Stimulated activated naive CD4-positive, alpha-beta T cell treated with Interleukin-2 at 50 U/mL for 16 hours (primary cell): ENCODE results near the gene LGR6.
A peak's percentile ranks its signal among the peaks of the same experiment; 100 is the strongest.
"Not testable (repeated sequence)": the region's sequence is repeated elsewhere in the genome, so short reads cannot be mapped to it uniquely, and the experiment has no call there.

Experiments used
- DNase-seq: peaks from one replicate; lab custom pipeline; 2025; lab: John Stamatoyannopoulos, UW

LGR6 gene

DNA sequence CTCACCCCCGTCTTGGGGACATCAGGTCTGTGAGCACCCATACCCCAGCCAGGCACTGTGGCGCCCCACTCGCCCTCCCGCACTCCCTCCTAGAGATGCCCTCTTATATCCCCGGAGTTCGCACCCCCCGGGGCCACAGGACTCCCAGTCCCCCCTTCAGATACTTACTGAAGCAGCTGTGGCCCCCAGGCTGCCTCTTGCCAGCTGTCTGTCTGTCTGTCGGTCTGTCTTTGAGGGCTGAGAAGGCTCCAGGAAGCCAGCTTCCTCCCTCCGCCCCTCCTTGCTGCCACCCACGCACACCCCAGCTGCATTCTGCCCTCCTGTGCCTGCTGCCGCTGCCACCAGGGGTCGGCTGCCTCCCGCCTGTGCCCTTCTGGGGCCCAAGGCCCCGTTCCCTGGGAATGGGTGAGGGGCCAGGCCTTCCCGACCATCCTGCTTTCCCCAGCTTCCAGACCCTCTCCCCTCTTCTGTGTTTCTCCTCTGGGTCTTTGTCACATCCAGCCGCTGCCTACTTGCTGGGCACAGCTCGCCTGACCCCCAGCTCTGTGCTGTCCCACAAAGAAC lies 33.1 kb upstream of the LGR6 start, which contains the start of gene PTPN7:
TSS of gene PTPN7 (minus strand) at position 226 of the 564 bp plus-strand sequence. CDS start 1,200 bp downstream, outside the sequence.
- peak; percentile 89 for DNase-seq

DNA sequence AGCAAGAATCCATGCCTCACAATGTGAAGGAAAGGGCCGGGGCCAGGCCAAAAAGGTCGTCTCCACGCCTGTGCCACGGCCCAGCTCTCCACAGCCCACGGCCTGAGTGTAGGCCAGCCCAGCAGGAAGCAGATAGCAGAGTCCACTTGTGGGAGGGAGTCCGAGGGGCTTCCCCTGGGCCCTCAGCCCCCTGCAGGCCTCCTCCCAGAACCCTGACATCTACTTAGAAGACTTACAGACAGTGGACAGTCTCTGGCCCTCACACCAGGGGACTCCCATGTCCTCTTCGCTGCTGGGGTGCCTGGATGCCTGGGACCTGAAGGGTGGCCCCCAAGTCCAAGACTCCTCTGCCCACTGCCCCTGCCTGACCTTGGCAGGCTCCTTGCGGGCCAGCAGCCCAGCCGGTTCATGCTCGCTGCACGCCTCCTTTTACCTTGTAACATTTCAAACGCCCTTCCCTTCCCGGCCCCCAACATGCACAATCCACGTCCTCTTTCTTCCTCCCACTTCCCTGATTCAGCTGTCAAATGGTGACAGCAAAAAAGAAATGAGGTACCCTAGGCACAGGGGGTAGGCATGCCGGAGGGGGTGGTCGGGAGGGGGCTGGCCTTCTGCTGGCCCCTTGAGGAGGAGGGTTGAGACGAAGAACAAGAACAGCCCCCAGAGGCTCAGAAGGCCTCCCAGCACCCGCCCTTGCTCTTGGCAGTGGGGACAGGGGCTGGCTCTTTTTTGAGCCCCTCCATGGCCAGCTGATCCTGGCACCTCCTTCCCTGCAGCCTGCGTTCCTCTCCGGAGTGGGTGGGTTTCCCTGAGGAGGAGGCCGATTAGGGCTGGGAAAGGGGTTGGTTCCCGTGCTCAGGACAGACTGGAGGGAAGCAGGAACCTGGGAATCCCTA lies 32.2 kb upstream of the LGR6 start:
- no peak for DNase-seq

DNA sequence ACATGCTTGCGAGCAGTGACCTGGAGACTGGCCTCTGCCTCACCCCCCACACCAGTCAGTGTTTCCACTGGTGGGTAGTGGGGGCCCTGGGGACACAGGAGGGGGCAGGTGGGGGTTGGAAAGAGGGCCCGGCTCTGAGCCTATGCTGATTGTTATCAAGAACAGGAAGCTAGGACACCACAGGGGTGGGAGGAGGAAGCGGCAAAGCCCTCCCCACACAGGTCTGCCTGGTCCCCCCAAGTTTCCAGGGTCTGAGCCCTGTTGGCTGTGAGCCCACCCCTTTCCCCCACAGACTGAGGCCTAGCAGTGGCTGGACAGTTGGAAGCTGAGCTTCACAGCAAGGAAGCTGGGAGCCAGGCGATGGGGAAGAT lies 31.6 kb upstream of the LGR6 start:
- DNase-seq = peak; percentile 58

DNA sequence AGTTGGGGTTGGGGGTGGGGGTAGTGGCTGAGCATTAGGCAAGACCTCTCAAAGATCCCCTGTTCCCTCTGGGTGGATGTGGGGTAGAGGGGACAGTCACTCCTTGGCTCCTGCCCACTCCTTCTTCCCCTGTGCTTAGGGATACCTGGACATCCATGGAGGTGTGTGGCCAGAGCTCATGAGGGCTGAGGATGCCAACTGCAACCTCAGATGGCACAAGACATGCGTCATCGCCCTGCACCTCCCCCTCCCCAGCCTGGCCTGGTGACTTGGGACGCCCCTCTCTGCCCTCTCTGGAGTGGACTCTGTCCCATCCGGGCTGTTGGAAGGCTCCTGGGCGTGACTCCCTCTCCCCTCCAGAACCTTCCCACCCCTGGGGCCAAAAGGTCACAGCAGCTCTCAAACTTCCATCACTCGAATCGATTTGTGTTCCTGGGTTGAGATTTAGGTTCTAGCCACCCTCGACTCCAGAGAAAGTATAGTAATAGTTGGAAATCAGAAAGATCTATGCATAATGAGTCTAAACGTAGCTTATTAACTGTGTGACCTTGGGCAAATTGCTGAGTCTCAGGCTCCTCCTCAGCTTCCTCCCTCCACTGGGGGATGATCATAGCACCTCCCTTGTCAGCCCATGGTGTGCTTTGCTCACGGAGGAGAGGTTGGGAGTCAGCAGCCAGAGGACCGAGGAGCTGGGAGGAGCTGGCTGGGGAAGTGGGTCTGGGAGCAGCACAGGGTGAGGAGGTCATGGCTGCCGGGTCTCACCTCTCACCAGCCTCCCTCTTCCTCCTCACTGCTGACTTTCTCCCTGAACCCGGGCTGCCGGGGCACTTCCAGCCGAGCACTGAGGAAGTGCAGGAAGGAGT lies 30.9 kb upstream of the LGR6 start:
- DNase-seq = no peak

DNA sequence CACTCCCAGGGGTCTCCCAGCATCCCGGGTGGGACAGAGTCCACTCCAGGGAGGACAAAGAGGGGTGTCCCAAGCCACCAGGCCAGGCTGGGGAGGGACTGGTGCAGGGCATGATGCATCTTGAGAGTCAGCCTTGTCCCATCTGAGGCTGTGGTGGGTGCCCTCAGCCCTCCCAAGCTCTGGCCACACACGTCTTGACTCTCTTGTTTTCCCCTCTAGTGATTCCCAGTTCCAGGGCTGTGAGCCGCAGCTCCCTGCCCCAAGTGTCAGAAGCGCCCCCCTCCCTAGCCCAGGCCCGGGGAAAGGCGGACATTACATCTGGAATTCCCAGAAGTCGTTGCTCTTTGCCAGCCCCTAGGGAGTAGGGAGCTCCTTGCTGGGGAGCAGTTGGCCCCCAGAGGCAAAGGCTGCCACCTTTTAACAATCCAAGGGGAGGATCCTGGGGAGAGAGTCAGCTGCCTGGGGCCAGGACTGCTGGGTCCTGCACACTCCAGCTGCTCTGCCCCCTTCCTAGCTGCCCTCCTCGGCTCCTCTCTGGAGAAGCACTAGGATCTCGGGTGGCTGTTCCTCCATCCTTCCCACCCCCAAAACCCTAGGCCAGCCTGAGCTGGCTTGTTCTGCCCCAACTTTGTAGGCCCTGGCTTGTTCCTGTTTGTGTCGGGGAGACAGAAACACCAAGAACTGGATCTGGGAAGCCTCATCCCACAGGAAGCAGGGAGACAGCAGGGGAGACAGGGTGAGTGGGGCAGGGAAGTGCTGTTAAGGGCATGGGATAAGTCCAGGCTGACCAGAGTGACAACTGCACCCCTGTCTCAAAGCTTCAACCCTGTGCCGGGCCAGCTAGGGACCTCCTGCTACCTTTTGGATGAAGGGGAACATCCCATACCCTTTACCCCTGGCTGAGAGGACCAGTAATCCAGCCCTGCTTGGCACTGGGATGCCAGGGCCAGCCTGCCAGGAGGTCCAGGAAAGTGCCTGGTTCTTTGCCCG lies 30.0 kb upstream of the LGR6 start:
- no peak for DNase-seq

DNA sequence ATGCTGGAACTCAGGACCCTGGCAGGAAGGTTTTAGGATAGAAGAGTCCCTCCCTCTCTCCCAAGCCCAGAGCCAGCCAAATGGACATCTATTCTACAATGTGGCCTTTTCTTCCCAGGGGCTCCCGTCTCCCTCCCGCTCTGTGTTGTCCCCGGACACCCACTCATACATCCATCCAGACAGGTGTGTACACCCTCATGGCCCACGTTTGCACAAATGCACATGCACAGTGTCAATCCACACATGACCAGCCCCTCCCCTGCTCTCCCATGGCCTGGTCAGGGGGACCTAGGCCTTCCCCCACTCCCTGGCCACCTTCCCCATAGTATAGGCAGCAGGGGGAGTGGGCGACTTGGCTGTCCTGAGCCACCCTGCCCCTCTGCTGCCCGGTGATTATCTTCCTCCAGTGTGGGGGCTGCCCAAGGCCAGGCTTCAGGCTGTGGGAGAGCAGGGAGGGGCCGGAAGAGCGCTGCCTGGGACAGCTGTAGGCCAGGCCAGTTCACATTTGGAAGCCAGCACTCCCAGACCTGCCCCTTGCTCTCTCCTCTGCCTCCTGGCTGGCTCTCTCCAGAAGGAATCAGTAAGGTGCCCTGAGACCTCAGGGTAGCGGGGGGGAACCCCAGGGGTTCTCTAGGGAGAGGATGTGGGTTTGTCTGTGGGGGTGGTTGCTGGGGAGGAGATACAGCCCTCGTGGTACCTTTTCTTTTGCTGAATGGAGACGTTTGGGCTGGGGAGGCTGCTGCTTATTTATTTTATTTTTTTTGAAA lies 29.1 kb upstream of the LGR6 start:
- peak; percentile 61 for DNase-seq

DNA sequence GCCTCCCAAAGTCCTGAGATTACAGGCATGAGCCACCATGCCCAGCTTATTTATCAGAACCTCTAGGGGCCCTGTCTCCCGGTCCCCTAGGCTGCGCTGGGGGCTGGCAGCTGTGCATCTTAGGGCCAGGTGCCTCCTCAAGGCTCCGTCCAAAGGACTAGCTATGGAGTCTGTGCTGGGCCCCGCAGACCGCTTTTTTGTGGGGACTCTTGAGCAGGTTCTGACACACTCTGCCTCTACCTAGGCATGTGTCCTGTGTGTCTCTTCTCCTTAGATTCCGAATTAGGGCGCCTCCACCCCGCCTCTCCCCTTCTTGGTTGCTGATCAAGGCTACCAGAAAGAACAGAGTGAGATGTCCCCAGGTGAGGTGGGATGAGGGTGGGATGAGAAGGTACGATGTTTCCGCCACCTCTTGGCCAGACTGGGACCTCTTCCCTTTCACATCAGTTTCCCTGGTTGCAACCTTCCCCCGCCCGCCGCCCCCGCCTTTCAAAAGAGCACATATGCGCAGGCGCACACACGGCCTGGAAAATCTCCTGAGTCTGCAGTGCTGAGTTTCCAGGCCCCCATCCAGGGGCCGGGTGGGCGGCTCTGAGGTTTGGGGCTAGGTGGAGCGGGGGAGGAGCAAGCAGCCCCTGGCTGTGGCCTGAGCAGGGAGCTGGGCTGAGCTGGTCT lies 28.2 kb upstream of the LGR6 start:
- peak; percentile 58 for DNase-seq

DNA sequence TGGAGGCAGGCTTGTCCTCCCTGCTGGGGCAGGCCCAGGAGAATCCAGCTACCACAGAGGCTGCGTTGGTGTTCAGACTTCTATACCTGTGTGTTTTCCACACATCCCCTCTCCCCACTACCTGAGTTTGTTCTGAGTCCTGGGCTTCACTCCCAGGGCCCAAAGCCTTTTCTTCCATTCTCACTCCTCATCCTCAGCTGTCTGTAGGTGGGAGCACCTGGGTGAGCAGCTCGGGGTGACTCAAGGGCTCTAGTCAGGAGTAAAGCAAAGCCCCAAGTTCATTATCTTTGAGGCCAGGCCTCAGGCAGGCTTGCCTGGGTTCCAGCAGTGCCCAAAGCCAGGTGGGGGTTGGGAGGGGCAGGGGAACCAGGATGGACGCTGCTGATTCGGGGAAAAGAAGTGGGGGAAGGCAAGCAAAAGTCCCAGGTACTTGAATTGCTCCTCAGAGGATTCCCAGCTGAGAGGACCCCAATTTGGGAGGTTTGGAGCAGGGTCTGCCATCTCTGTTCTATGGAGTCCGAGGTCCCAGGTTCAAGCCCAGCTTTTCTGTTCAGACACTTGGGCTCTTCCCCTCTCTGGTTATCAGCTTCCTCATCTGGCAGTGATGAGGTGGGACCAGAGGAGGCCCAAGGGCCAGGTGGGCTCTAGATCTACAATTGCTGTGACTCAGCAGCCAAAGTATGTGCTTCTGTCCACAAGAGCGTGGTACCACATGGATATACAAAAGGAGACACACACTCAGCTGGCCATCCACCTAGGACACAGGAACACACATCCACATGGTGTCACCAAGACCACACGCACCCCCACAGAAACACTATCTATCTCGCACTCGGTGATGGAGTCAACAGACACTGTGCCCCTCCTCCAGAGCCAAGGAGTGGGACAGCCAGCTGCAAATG lies 27.4 kb upstream of the LGR6 start:
- no peak for DNase-seq

DNA sequence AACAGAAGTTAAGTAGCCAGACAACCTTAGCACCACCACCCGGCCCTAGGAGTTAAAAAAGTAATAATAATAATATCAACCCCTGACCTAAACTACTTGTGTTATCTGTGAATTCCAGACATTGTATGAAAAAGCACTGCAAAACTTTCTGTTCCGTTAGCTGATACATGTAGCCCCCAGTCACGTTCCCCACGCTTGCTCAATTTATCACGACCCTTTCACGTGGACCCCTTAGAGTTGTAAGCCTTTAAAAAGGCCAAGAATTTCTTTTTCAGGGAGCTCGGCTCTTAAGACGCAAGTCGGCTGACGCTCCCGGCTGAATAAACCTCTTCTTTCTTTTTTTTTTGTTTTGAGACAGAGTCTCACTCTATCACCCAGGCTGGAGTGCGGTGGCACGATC lies 26.5 kb upstream of the LGR6 start:
- DNase-seq = not testable (repeated sequence)

DNA sequence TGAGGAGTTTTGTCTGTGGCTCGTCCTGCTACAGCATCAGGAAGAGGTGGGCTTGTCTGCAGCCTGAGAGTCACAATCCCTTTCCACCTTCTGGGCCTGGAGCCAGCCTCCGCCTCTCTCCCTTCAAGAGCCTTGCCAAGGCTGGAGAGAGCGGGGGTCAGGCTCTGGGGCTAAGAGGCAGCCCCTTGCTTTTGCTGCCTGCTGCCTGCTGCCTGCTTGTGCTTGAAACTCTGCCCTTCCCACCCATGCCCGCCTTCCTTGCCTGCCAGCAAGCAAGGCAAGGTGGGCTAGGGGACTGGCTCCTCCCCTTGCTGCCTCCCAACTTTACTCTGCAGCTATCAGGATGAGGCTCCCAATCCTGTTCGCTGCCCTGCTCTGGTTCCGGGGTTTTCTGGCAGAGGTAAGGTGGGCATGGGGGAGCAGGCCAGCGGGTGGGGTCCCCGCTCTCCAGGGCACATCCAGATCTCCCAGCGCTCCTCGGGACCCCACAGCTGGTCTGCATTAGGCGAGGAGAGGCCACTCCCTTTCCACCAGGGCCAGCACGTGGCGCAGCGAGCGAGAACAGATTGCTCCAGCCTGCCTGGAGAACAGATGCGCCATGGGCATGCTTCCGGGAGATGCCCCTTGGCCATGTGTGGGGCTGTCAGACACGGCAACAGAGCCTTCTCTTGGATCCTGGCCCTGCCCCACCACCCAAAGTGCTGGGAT lies 25.7 kb upstream of the LGR6 start:
- no peak for DNase-seq

DNA sequence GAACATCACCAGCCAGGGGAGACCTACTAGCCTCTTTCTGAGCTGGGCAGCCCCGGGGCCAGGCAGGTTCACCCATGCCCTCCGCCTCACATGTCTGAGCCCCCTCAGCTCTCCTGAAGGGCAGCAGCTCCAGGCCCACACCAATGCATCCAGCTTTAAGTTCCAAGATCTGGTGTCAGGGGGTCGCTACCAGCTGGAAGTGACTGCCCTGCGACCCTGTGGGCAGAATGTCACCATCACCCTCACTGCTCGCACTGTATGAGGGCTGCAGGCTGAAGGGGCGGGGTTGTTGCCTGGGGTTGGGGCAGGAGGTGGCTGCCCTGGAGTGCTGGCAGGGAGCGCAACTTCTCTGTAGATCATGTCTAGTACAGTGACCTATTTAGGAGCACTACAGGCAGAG lies 24.7 kb upstream of the LGR6 start:
- DNase-seq = no peak

DNA sequence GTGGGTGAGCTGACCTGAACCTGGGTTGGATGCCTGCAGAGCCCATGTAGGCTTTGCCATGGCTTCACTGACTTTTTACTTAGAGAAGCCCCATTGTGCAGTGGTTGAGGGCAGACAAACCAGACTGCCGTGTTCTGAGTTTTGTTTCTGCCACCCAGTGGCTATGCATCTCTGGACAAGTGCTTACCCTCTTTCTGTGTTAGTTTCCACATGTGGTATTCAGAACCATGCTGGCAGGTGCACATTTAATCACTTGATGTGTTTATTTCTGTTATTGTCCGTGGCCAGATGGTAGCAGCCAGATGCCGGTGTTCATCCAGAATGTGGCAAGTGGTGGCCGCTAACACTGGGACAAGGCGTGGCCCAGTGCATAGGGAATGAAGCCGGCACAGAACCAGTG lies 22.9 kb upstream of the LGR6 start:
- no peak for DNase-seq

DNA sequence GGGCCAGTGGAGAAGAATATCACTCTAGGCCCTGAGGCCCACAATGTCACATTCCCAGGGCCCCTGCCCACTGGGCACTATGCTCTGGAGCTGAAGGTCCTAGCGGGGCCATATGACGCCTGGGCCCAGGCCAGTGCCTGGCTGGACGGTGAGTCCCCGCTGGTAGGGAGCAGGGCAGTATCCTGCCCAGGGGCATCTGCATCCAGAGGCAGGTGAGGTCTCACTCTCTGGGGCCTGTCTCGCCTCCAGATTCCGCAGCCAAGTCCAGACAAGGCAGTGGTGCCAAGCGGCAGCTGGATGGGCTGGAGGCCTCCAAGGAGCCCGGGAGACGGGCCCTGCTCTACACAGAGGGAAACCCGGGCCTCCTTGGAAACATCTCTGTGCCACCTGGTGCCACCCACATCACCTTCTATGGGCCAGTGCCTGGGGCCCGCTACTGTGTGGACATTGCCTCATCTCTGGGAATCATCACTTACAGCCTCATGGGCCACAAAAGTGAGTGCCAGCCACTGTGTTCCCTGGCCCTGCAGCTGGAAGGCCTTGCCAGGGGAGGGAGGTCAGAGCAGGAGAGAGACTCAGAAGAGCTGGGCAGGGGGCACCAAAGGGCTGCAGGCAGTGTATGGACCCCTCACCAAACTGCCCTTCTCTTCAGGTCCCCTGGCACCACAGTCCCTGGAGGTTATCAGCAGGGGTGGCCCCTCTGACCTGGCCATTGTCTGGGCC lies 22.1 kb upstream of the LGR6 start:
- DNase-seq = no peak

DNA sequence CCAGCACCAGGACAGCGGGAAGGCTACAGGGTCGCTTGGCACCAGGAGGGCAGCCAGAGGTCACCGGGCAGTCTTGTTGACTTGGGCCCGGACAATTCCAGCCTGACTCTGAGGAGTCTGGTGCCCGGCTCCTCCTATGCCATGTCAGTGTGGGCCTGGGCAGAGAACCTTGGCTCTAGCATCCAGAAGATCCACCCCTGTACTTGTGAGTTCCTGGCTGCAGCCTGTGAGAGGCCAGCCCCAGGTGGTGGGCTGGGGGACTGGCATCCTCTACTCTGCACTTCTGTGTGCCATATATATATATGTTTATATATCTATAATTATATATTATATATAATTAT lies 21.6 kb upstream of the LGR6 start:
- no peak for DNase-seq

DNA sequence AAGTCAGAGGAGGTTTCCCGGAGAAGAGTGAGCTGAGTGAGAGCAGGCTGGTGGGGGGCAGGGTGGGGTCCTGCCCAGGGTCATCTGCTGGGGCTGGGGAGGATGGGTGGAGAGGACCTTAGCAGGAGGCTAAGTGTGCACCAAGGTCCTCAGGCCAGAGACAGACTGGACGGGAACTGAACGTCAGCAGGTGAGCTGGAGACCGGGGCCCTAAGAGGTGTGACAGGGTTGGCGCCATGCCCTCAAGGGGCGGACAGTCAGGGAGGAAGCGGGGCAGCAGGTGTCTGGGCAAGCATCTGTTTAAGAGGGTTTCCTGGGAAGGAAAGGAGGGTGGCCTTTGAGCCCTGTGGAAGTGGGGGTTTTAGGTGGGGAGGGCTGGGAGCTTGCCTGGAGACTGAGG lies 19.6 kb upstream of the LGR6 start:
- no peak for DNase-seq

DNA sequence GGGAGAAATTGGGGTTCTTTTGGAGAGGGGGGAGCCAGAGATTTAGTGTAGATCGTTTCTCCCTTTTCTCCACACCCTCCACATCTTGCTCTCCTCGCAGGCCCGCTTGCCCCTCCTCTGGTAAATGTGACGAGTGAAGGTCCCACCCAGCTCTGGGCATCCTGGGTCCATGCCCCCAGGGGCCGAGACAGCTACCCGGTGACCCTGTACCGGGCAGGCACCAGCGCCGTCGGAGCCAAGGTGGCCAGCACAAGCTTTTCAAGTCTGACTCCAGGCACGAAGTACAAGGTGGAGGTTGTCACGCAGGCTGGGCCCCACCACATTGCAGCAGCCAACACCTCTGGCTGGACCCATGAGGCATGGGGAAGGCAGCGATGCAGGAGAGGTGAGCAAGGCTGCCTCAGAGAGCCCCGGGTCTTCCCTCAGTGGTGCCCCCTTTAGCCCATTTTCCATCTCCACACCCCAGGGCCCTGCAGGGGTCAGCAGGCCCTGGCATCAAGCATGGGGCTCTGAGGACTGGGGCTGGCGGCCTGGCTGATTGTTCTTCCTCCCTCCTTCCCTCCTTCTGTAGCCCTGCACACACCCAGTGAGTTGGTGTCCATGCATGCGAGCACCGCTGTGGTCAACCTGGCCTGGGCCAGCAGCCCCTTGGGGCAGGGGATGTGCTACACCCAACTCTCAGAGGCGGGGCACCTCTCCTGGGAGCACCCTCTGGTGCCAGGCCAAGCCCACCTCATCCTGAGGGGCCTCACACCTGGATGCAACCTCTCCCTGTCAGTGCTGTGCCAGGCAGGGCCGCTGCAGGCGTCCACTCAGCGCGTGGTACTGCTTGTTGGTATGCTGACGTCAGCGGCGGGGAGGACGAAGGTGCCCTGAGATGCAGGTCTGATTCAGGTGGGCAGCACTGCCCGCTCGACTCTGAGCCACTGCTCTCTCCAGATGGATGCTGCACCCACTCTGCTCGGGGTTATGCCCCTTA lies 16.4 kb upstream of the LGR6 start:
- DNase-seq = no peak
